H9 (cell line): ENCODE results near the gene SPPL3. TPM values are rescaled to one million over a fixed set of nuclear protein-coding genes. Genes with fewer than 3 reads are reported as not detected.
A peak's percentile ranks its signal among the peaks of the same experiment; 100 is the strongest.

Experiments used
- DNase-seq: peaks from one replicate; pipeline ENCODE4 v3.0.0-alpha.2; 2017
- H2AFZ ChIP-seq: one replicate; pipeline ENCODE4 v1.6.1; 2013; ENCODE audit warnings: mild to moderate bottlenecking, low read length, control low read depth, moderate library complexity
- H2AK5ac ChIP-seq: 2 replicates; pipeline ENCODE4 v1.6.1; 2013; ENCODE audit warnings: low read length, control low read depth, mixed read lengths; ENCODE audit not compliant: insufficient read length
- H2BK120ac ChIP-seq: one replicate; pipeline ENCODE4 v1.6.1; 2013; ENCODE audit warnings: low read depth, mild to moderate bottlenecking, low read length, control low read depth, inconsistent platforms; ENCODE audit not compliant: poor library complexity, severe bottlenecking
- H2BK12ac ChIP-seq: 2 replicates; pipeline ENCODE4 v1.6.1; 2013; ENCODE audit warnings: low read length, control low read depth, mixed read lengths, low read depth; ENCODE audit not compliant: insufficient read length
- H2BK15ac ChIP-seq: 2 replicates; pipeline ENCODE4 v1.6.1; 2013; ENCODE audit warnings: low read depth, low read length, control low read depth
- H2BK20ac ChIP-seq: one replicate; pipeline ENCODE4 v1.6.1; 2013; ENCODE audit warnings: low read depth, mild to moderate bottlenecking, low read length, control low read depth, inconsistent platforms; ENCODE audit not compliant: poor library complexity, severe bottlenecking
- H2BK5ac ChIP-seq: 2 replicates; pipeline ENCODE4 v1.6.1; 2013; ENCODE audit warnings: low read length, control low read depth, mixed read lengths; ENCODE audit not compliant: insufficient read length
- H3K14ac ChIP-seq: 2 replicates; pipeline ENCODE4 v1.6.1; 2013; ENCODE audit warnings: low read length, control low read depth; ENCODE audit not compliant: insufficient read depth
- H3K18ac ChIP-seq: 2 replicates; pipeline ENCODE4 v1.6.1; 2013; ENCODE audit warnings: low read depth, mild to moderate bottlenecking, mixed read lengths, low read length, control low read depth; ENCODE audit not compliant: insufficient read length
- H3K23ac ChIP-seq: 2 replicates; pipeline ENCODE4 v1.6.1; 2013; ENCODE audit warnings: low read length, control low read depth, mixed read lengths, low read depth; ENCODE audit not compliant: insufficient read length
- H3K23me2 ChIP-seq: 2 replicates; pipeline ENCODE4 v1.6.1; 2013; ENCODE audit warnings: low read depth, mild to moderate bottlenecking, mixed read lengths, low read length, control low read depth; ENCODE audit not compliant: insufficient read length, poor library complexity, severe bottlenecking
- H3K27ac ChIP-seq: 2 replicates; pipeline ENCODE4 v1.5.1; 2013; ENCODE audit warnings: low read length, control low read depth, mixed read lengths, low read depth; ENCODE audit not compliant: insufficient read length
- H3K27me3 ChIP-seq: 2 replicates; pipeline ENCODE4 v1.6.1; 2013; ENCODE audit warnings: low read length, control low read depth, inconsistent platforms; ENCODE audit not compliant: insufficient read depth
- H3K4ac ChIP-seq: 2 replicates; pipeline ENCODE4 v1.6.1; 2013; ENCODE audit warnings: low read depth, mild to moderate bottlenecking, control low read depth, inconsistent platforms, low read length, moderate library complexity
- H3K4me1 ChIP-seq: 2 replicates; pipeline ENCODE4 v1.6.1; 2013; ENCODE audit warnings: low read length, control low read depth, inconsistent platforms; ENCODE audit not compliant: insufficient read depth
- H3K4me2 ChIP-seq: 2 replicates; pipeline ENCODE4 v1.6.1; 2013; ENCODE audit warnings: low read length, control low read depth, mixed read lengths; ENCODE audit not compliant: insufficient read length, insufficient read depth
- H3K56ac ChIP-seq: 2 replicates; pipeline ENCODE4 v1.6.1; 2013; ENCODE audit warnings: low read depth, mild to moderate bottlenecking, mixed read lengths, low read length, control low read depth; ENCODE audit not compliant: insufficient read length
- H3K79me1 ChIP-seq: 2 replicates; pipeline ENCODE4 v1.6.1; 2013; ENCODE audit warnings: low read depth, mild to moderate bottlenecking, moderate library complexity, low read length, control low read depth, inconsistent platforms; ENCODE audit not compliant: insufficient read depth, poor library complexity, severe bottlenecking
- H3K79me2 ChIP-seq: 2 replicates; pipeline ENCODE4 v1.6.1; 2013; ENCODE audit warnings: low read length, control low read depth, inconsistent platforms; ENCODE audit not compliant: insufficient read depth
- H3K9ac ChIP-seq: 2 replicates; pipeline ENCODE4 v1.6.1; 2013; ENCODE audit warnings: low read length, control low read depth, mixed read lengths; ENCODE audit not compliant: insufficient read length; ENCODE audit errors: extremely low read depth
- H3K9me3 ChIP-seq: one replicate; pipeline ENCODE4 v1.6.1; 2013; ENCODE audit warnings: low read depth, low read length, inconsistent platforms; ENCODE audit not compliant: control insufficient read depth
- H3T11ph ChIP-seq: one replicate; pipeline ENCODE4 v1.6.1; 2013; ENCODE audit warnings: mild to moderate bottlenecking, low read length, control low read depth, inconsistent platforms
- H4K20me1 ChIP-seq: one replicate; pipeline ENCODE4 v1.6.1; 2013; ENCODE audit not compliant: control insufficient read depth, insufficient read length, insufficient read depth
- H4K5ac ChIP-seq: 2 replicates; pipeline ENCODE4 v1.6.1; 2013; ENCODE audit warnings: low read depth, mild to moderate bottlenecking, mixed read lengths, low read length, control low read depth; ENCODE audit not compliant: insufficient read length
- H4K8ac ChIP-seq: replicated peaks from 2 replicates; pipeline ENCODE4 v1.6.1; 2013; ENCODE audit warnings: low read length, control low read depth, mixed read lengths, low read depth; ENCODE audit not compliant: insufficient read length
- H4K91ac ChIP-seq: 2 replicates; pipeline ENCODE4 v1.6.1; 2013; ENCODE audit warnings: low read depth, mild to moderate bottlenecking, moderate library complexity, mixed read lengths, low read length, control low read depth; ENCODE audit not compliant: insufficient read length
- H3K27ac Mint-ChIP-seq, 3 experiments: 2 replicates in 2 of 3; 3 replicates in 1 of 3; pipeline ENCODE4 v1.8.0; 2020 to 2021; ENCODE audit warnings: mixed read lengths in 3 of 3, mild to moderate bottlenecking in 1 of 3, moderate library complexity in 1 of 3
- H3K27me3 Mint-ChIP-seq: 2 replicates; pipeline ENCODE4 v1.8.0; 2021; ENCODE audit warnings: low read depth, mild to moderate bottlenecking, moderate library complexity, mixed read lengths
- H3K36me3 Mint-ChIP-seq, 3 experiments: 2 replicates in 2 of 3; 3 replicates in 1 of 3; pipeline ENCODE4 v1.8.0; 2020 to 2021; ENCODE audit warnings: low read depth in 3 of 3, mixed read lengths in 3 of 3; ENCODE audit not compliant: insufficient read depth in 1 of 3
- H3K4me1 Mint-ChIP-seq, 2 experiments: 2 replicates each; pipeline ENCODE4 v1.8.0; 2020; ENCODE audit warnings: mixed read lengths in 2 of 2
- H3K4me3 Mint-ChIP-seq, 2 experiments: 2 replicates in 1 of 2; 3 replicates in 1 of 2; pipeline ENCODE4 v1.8.0; 2020 to 2021; ENCODE audit warnings: mild to moderate bottlenecking in 2 of 2, mixed read lengths in 2 of 2, moderate library complexity in 1 of 2
- H3K9me3 Mint-ChIP-seq, 2 experiments: 2 replicates in 1 of 2; 3 replicates in 1 of 2; pipeline ENCODE4 v1.8.0; 2020; ENCODE audit warnings: mild to moderate bottlenecking in 2 of 2, mixed read lengths in 2 of 2, moderate library complexity in 1 of 2
- CTCF ChIP-seq: fragments of 200-600 bp; sonication (generic); conservative IDR thresholded peaks from 3 replicates; pipeline ENCODE4 v1.8.0; 2021; ENCODE audit warnings: antibody characterized with exemption, mild to moderate bottlenecking
- WGBS: extraction: QIAGEN DNeasy Blood & Tissue Kit; methylation state at CpG from one replicate; pipeline ENCODE4 v1.1.7; 2013; ENCODE audit warnings: missing lambda C conversion rate, low lambda C conversion rate, mixed read lengths; ENCODE audit not compliant: insufficient read length; ENCODE audit errors: extremely low coverage; 5-methylcytosine and 5-hydroxymethylcytosine counted together
- total RNA-seq: library from RNA; stranded (reverse); gene quantifications from 2 replicates; pipeline ENCODE4 v1.2.1, GENCODE V29; 2021

Gene SPPL3
- total RNA-seq, 1 experiment from 2014 or later: 46.3 TPM

DNA sequence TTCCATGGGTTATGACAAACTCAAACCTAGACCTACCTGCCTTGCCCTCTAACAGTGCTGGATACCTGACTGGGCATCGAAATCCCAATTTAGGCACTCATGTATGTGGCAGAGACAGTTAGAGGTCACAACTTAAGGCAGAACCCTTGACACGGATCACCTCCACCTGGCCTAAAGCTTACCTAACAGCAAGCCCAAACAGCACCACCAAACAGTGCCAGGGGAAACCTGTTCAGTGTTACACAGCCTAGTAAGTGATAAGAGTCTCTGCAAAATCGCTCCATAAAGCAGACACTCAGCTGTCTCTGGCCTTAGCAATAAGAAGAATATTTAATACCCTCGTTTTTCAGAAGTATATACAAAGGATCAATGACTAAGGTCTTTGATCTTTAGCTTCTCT is 77.8 kb downstream of the SPPL3 start:
- Mint-ChIP-seq H3K4me3 (no peak overlapping the region), H3K9me3 (peaks cover 2 to 3% of the 10 kb centered on the region in 2 experiments; a peak in 3 of 5 replicates), H3K27ac (peak overlapping the region in 1 of 3 experiments; percentile 33; a peak in 1 of 7 replicates), H3K36me3 (no peaks in the 10 kb centered on the region; a peak in 3 of 7 replicates), H3K27me3 (no peaks in the 10 kb centered on the region), H3K4me1 (peaks cover 22 to 24% of the 10 kb centered on the region in 2 experiments)
- peaks cover 8% of the 10 kb centered on the region for H3K79me1 ChIP-seq
- no peak overlapping the region for H4K91ac ChIP-seq
- DNase-seq: no peak
- H3K56ac ChIP-seq: no peak overlapping the region
- no peak overlapping the region for H2AFZ ChIP-seq
- no peak for TF ChIP-seq CTCF
- no peaks in the 10 kb centered on the region; the same call in 1 of the 2 replicates for H3K79me2 ChIP-seq
- no peak overlapping the region for H4K5ac ChIP-seq
- no peak overlapping the region for H3K23ac ChIP-seq
- no peak overlapping the region for H2BK120ac ChIP-seq
- no peak overlapping the region for H3K9ac ChIP-seq
- H2BK20ac ChIP-seq: no peak overlapping the region
- no peak overlapping the region for H3K4me2 ChIP-seq
- H2BK12ac ChIP-seq: no peak overlapping the region
- no peak overlapping the region for H3K4ac ChIP-seq
- H4K20me1 ChIP-seq: no peaks in the 10 kb centered on the region
- H4K8ac ChIP-seq: no peak overlapping the region
- no peak overlapping the region for H2BK5ac ChIP-seq
- H2AK5ac ChIP-seq: no peak overlapping the region
- no peak overlapping the region for H3T11ph ChIP-seq
- H3K27ac ChIP-seq: no peak overlapping the region
- no peak overlapping the region for H3K18ac ChIP-seq
- no peaks in the 10 kb centered on the region for H3K27me3 ChIP-seq
- H2BK15ac ChIP-seq: no peak overlapping the region
- no peaks in the 10 kb centered on the region for H3K9me3 ChIP-seq
- no peak overlapping the region for H3K14ac ChIP-seq
- H3K4me1 ChIP-seq: peaks cover 7% of the 10 kb centered on the region; the same call in 1 of the 2 replicates
- H3K23me2 ChIP-seq: no peaks in the 10 kb centered on the region
- no CpG with 5 or more reads among the region's 4 CpGs for WGBS
